Measurements from ENCODE around the gene RELA.
A peak's percentile ranks its signal among the peaks of the same experiment; 100 is the strongest.
"Not testable (repeated sequence)": the region's sequence is repeated elsewhere in the genome, so short reads cannot be mapped to it uniquely, and the experiment has no call there.

Gene RELA

DNA sequence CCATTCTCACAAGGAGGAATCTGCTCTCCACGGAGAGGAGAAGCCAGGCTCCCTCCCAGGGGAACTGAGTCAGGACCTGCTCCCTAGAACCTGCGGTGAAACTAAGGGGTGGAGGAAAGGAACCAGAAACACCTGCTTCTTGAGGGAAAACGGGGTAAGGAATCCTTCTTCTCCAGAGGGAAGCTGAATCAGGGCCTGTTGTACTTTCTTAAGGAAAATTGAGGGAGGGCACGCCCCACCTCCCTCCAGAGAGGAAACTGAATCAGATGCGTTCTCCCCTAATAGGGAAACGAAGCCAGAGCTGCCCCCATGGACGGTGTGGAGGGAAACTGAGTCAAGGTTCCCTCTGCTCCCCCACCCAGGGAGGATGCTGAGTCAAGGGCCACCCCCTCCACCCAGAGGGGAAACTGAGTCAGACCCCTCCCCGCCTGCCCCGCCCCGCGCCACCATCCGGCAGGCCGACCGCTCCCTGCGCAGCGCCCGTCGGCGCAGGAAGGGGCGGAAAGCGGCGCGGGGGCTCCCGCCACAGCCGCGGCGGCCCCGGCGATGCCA lies 393 bp downstream of the RELA start:
- no peaks in the 10 kb centered on the region for H3K9me3 ChIP-seq (ENCODE audit: insufficient read depth, low read depth, low read length)
- H3K4me3 ChIP-seq (ENCODE audit: low read length) = peak overlapping the region; percentile 99
- H3K27ac ChIP-seq (ENCODE audit: low read length) = no peak overlapping the region
- no peaks in the 10 kb centered on the region for H3K27me3 ChIP-seq (ENCODE audit: insufficient read depth, low read length)
- H3K9ac ChIP-seq (ENCODE audit: low read depth, low read length) = peak overlapping the region; percentile 91; the same call in 1 of the 2 replicates
- H3K4me1 ChIP-seq (ENCODE audit: insufficient read depth, low read length) = no peaks in the 10 kb centered on the region
- peaks cover 41% of the 10 kb centered on the region for H3K36me3 ChIP-seq (ENCODE audit: insufficient read depth, low read depth, low read length)

DNA sequence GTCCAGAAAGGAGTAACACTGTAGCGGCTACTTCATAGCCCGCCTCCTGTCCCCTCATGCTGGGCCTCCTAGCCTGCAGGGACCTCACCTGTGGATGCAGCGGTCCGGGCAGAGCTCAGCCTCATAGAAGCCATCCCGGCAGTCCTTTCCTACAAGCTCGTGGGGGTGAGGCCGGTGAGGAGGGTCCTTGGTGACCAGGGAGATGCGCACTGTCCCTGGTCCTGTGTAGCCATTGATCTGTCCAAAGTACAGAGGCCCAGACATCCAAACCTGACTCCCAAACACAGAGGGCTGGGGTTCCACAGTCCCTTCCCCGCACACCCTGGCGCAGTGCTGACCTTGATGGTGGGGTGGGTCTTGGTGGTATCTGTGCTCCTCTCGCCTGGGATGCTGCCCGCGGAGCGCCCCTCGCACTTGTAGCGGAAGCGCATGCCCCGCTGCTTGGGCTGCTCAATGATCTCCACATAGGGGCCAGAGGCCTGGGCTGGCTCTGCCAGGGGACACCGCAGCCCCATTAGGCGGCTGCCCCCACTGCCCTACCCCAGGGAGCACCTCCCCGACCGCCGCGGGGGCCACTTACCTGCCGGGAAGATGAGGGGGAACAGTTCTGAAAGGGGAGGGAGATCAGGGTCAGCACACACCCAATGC lies 993 bp downstream of the RELA start:
- Histone ChIP-seq H3K9me3 (ENCODE audit: insufficient read depth, low read depth, low read length) (no peaks in the 10 kb centered on the region), H3K4me3 (ENCODE audit: low read length) (peak overlapping the region; percentile 99), H3K9ac (ENCODE audit: low read depth, low read length) (peak overlapping the region; percentile 91; the same call in 1 of the 2 replicates), H3K27ac (ENCODE audit: low read length) (no peak overlapping the region), H3K4me1 (ENCODE audit: insufficient read depth, low read length) (no peaks in the 10 kb centered on the region), H3K27me3 (ENCODE audit: insufficient read depth, low read length) (no peaks in the 10 kb centered on the region), H3K36me3 (ENCODE audit: insufficient read depth, low read depth, low read length) (peaks cover 47% of the 10 kb centered on the region)

DNA sequence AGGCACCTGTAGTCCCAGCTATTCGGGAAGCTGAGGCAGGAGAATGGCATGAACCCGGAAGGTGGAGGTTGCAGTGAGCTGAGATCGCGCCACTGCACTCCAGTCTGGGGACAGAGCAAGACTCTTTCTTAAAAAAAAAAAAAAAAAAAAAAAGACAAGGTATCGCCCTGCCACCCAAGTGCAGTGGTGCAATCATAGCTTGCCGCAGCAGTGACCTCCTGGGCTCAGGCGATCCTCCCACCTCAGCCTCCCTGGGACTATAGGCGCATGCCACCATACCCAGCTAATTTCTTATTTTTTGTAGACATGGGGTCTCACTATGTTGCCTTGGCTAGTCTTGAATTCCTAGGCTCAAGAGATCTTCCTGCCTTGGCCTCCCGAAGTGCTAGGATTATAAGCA lies 1.8 kb downstream of the RELA start:
- peaks cover 53% of the 10 kb centered on the region for H3K36me3 ChIP-seq (ENCODE audit: insufficient read depth, low read depth, low read length)
- H3K27ac ChIP-seq (ENCODE audit: low read length); H3K4me1 ChIP-seq (ENCODE audit: insufficient read depth, low read length); H3K9me3 ChIP-seq (ENCODE audit: insufficient read depth, low read depth, low read length); H3K4me3 ChIP-seq (ENCODE audit: low read length); H3K9ac ChIP-seq (ENCODE audit: low read depth, low read length); H3K27me3 ChIP-seq (ENCODE audit: insufficient read depth, low read length): not testable (repeated sequence)

DNA sequence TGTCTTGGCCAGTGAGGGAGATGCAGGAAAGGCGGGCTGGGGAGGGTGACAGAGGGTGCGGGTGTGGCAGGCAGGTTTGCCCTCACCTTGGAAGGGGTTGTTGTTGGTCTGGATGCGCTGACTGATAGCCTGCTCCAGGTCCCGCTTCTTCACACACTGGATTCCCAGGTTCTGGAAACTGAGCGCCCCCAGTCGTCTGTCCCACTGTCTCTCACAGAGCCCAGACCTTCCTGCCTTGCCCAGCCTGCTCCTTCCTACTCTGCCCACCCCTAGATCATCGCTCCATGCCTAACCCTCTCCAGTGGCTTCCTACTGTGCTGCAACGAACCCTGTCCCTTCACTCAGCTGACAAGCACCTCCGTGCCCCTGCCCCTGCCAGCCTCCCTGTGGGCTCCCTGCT lies 2.7 kb downstream of the RELA start:
- H3K27me3 ChIP-seq (ENCODE audit: insufficient read depth, low read length) = no peaks in the 10 kb centered on the region
- no peak overlapping the region for H3K4me3 ChIP-seq (ENCODE audit: low read length)
- no peaks in the 10 kb centered on the region for H3K9me3 ChIP-seq (ENCODE audit: insufficient read depth, low read depth, low read length)
- H3K36me3 ChIP-seq (ENCODE audit: insufficient read depth, low read depth, low read length) = peaks cover 62% of the 10 kb centered on the region
- no peak overlapping the region for H3K9ac ChIP-seq (ENCODE audit: low read depth, low read length)
- no peaks in the 10 kb centered on the region for H3K4me1 ChIP-seq (ENCODE audit: insufficient read depth, low read length)
- no peak overlapping the region for H3K27ac ChIP-seq (ENCODE audit: low read length)

- Histone ChIP-seq H3K27me3 (ENCODE audit: insufficient read depth, low read length) (no peaks in the 10 kb centered on the region), H3K4me3 (ENCODE audit: low read length) (no peak overlapping the region), H3K9me3 (ENCODE audit: insufficient read depth, low read depth, low read length) (no peaks in the 10 kb centered on the region), H3K4me1 (ENCODE audit: insufficient read depth, low read length) (peaks cover 3% of the 10 kb centered on the region; the same call in 1 of the 2 replicates), H3K27ac (ENCODE audit: low read length) (no peak overlapping the region), H3K36me3 (ENCODE audit: insufficient read depth, low read depth, low read length) (peaks cover 76% of the 10 kb centered on the region), H3K9ac (ENCODE audit: low read depth, low read length) (no peak overlapping the region)
Observed at GRCh38 chr11:65658174-65659021, 4.3 kb downstream of the RELA start.

GRCh38 chr11:65657426-65657825 lies 5.3 kb downstream of the RELA start:
- no peaks in the 10 kb centered on the region for H3K27me3 ChIP-seq (ENCODE audit: insufficient read depth, low read length)
- H3K9me3 ChIP-seq (ENCODE audit: insufficient read depth, low read depth, low read length) = no peaks in the 10 kb centered on the region
- H3K4me3 ChIP-seq (ENCODE audit: low read length) = no peak overlapping the region
- H3K36me3 ChIP-seq (ENCODE audit: insufficient read depth, low read depth, low read length) = peaks cover 76% of the 10 kb centered on the region
- H3K27ac ChIP-seq (ENCODE audit: low read length) = no peak overlapping the region
- H3K4me1 ChIP-seq (ENCODE audit: insufficient read depth, low read length) = peaks cover 8% of the 10 kb centered on the region; the same call in 1 of the 2 replicates
- H3K9ac ChIP-seq (ENCODE audit: low read depth, low read length) = no peak overlapping the region

DNA sequence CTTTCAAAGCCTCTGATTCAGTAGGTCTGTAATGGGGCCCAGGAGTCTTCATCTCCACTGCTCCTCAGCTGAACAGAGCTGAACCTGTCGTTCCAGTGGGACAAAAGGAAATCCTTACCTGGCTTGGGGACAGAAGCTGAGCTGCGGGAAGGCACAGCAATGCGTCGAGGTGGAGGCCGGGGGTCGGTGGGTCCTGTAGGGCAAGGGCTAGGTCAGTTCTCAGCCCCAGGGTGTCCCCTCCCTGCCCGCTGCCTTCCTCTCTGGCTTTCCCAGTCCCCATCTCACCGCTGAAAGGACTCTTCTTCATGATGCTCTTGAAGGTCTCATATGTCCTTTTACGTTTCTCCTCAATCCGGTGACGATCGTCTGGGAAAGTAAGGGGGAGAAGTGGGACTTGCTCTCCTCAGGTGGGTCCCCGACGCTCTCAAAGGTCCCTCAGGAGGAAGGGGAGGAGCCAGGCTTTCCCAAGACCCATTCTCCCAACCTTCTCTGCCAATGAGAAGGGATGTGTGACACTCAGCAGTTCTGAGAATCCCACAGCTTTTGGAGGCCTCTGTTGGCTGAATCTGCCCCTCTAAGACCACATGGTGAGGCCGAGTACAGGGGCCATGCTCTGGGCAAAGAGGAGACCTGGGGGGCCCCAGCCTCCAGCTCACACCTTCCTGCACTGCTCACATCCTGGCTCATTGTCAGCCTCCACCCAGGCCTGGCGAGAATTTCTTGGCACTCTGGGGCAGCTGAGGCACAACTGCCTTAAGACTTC lies 7.0 kb downstream of the RELA start:
- H3K36me3 ChIP-seq (ENCODE audit: insufficient read depth, low read depth, low read length) = peaks cover 68% of the 10 kb centered on the region
- H3K9me3 ChIP-seq (ENCODE audit: insufficient read depth, low read depth, low read length) = no peaks in the 10 kb centered on the region
- H3K4me1 ChIP-seq (ENCODE audit: insufficient read depth, low read length) = peaks cover 12% of the 10 kb centered on the region; the same call in 1 of the 2 replicates
- no peak overlapping the region for H3K27ac ChIP-seq (ENCODE audit: low read length)
- H3K9ac ChIP-seq (ENCODE audit: low read depth, low read length) = no peak overlapping the region
- peaks cover 3% of the 10 kb centered on the region; the same call in 1 of the 2 replicates for H3K27me3 ChIP-seq (ENCODE audit: insufficient read depth, low read length)
- no peak overlapping the region for H3K4me3 ChIP-seq (ENCODE audit: low read length)

DNA sequence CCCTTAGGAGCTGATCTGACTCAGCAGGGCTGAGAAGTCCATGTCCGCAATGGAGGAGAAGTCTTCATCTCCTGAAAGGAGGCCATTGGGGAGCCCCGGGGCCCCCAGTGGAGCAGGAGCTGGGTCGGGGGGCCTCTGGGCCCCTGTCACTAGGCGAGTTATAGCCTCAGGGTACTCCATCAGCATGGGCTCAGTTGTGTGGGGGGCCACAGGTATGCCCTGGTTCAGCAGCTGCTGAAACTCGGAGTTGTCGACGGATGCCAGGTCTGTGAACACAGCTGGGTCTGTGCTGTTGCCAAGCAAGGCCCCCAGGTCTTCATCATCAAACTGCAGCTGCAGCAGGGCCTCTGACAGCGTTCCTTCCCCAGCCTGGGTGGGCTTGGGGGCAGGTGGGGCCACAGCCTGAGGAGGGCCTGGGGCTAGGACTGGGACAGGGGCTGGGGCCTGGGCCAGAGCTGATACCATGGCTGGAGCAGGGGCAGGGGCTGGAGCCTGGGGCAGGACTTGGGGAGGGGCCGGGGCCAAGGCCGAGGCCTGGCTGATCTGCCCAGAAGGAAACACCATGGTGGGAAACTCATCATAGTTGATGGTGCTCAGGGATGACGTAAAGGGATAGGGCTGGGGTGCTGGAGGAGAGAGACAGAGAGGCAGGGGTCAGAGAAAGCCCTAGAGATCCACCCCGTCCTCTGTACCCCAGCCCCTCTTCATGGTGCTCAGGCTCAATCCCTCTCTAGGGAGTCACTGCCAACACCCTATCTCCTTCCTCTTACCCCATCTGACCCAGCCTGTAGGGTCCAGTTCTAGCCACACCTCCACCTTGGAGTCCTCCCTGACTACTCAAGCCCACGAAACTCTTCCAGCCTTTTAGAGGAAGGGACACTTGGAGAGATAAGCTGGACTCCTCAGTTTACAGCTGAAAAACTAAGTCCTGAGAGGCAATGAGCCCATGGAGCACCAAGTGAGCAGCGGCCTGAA lies 8.1 kb downstream of the RELA start:
- peaks cover 12% of the 10 kb centered on the region; the same call in 1 of the 2 replicates for H3K4me1 ChIP-seq (ENCODE audit: insufficient read depth, low read length)
- H3K27ac ChIP-seq (ENCODE audit: low read length) = no peak overlapping the region
- H3K4me3 ChIP-seq (ENCODE audit: low read length) = no peak overlapping the region
- H3K27me3 ChIP-seq (ENCODE audit: insufficient read depth, low read length) = peaks cover 3% of the 10 kb centered on the region; the same call in 1 of the 2 replicates
- no peaks in the 10 kb centered on the region for H3K9me3 ChIP-seq (ENCODE audit: insufficient read depth, low read depth, low read length)
- peaks cover 61% of the 10 kb centered on the region for H3K36me3 ChIP-seq (ENCODE audit: insufficient read depth, low read depth, low read length)
- no peak overlapping the region for H3K9ac ChIP-seq (ENCODE audit: low read depth, low read length)

- peaks cover 12% of the 10 kb centered on the region; the same call in 1 of the 2 replicates for H3K4me1 ChIP-seq (ENCODE audit: insufficient read depth, low read length)
- peak overlapping the region; percentile 86 for H3K9ac ChIP-seq (ENCODE audit: low read depth, low read length)
- H3K27ac ChIP-seq (ENCODE audit: low read length) = peak overlapping the region; percentile 84
- no peaks in the 10 kb centered on the region for H3K9me3 ChIP-seq (ENCODE audit: insufficient read depth, low read depth, low read length)
- peaks cover 3% of the 10 kb centered on the region; the same call in 1 of the 2 replicates for H3K27me3 ChIP-seq (ENCODE audit: insufficient read depth, low read length)
- H3K36me3 ChIP-seq (ENCODE audit: insufficient read depth, low read depth, low read length) = peaks cover 52% of the 10 kb centered on the region
- peak overlapping the region; percentile 72 for H3K4me3 ChIP-seq (ENCODE audit: low read length)
Observed at GRCh38 chr11:65653229-65654225, 9.2 kb downstream of the RELA start.

Data from iPS-20b (cell line).